ENCODE data around the gene C2orf78. TPM values are rescaled to one million over a fixed set of nuclear protein-coding genes. Genes with fewer than 3 reads are reported as not detected.

The C2orf78 gene
- polyA plus RNA-seq, 1 donor from 2014 or later, result not detected

DNA sequence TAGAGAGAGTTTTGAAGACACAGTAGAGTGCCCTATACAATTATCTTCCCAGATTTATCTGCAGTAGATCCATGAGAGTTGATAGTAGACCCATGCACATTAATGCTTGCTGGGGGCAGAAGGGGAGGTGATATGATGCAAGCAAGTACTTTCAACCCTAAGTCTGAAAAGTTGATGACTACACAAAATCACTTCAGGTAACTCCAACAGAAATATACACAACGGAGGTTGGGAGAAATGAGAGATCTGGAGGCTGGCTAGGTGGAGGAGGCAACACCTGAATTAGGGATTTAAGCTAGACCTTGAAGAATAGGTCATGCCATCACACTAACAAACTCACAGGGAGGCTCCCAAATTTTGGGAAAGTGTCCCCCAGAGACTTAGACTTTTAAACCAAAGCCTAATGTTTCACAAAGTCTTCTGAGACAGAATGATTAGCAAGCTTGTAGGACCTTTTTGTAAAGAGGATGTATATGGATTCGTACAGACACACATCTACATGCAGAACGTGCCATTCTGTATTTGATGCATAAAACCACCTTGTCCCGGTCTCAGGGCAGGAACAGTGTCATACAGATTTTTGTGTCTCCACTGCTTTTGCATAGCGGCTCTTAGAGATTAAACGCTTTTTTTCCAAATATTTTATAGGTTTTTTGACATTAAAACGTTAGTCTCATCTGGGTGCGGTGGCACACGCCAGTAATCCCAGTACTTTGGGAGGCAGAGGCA is 43.8 kb downstream of the C2orf78 start:
- Histone ChIP-seq H3K27ac (ENCODE audit: low read length) (no peak overlapping the region), H2AFZ (ENCODE audit: low read depth, low read length) (peak overlapping the region; percentile 51), H3K4me3 (ENCODE audit: low read length) (peak overlapping the region; percentile 76)

DNA sequence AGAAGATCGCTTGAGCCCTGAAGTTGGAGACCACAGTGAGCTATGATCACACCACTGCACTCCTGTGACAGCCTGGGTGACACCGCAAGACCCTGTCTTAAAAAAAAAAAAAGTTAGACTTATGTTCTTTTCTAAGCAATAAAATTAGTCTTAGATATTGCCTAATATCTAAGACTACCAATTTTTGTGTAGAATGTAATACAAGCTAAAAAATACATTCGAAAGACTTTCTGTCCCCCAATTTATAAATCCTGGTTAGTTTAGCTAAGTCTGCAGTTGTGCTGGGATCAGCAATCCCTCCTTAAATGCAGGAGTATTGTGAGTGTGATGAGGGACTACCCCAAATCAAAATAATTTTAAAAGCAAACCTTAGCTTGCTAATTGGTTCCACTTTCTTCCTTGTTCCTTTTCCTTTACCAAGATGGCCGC is 44.4 kb downstream of the C2orf78 start:
- H3K9me3 ChIP-seq (ENCODE audit: low read length), result no peaks in the 10 kb centered on the region
- H3K4me2 ChIP-seq (ENCODE audit: low read length), result peak overlapping the region; percentile 54
- H4K20me1 ChIP-seq (ENCODE audit: insufficient read depth), result no peaks in the 10 kb centered on the region
- peaks cover 3% of the 10 kb centered on the region for H3K36me3 ChIP-seq (ENCODE audit: insufficient read depth, low read length)
- no peak overlapping the region for H3K27ac ChIP-seq (ENCODE audit: low read length)
- H3K4me3 ChIP-seq (ENCODE audit: low read length), result peak overlapping the region; percentile 76
- no peak for TF ChIP-seq POLR2AphosphoS5 (IDR thresholded peaks at IDR 0.05)
- TF ChIP-seq TAF1 (IDR thresholded peaks at IDR 0.05; ENCODE audit: low read depth), result no peak
- TF ChIP-seq MXI1 (conservative IDR thresholded peaks at IDR 0.05; ENCODE audit: poor library complexity, severe bottlenecking), result no peak
- peaks cover 21% of the 10 kb centered on the region for H3K79me2 ChIP-seq (replicated peaks; ENCODE audit: insufficient read depth, low read length)
- H3K9ac ChIP-seq (ENCODE audit: low read length), result no peak overlapping the region
- H2AFZ ChIP-seq (ENCODE audit: low read depth, low read length), result peak overlapping the region; percentile 51
- H3F3A ChIP-seq (ENCODE audit: insufficient read depth, low read length, poor library complexity, severe bottlenecking), result no peaks in the 10 kb centered on the region
- no peaks in the 10 kb centered on the region for H3K27me3 ChIP-seq (ENCODE audit: insufficient read depth, low read depth, low read length)
- no peaks in the 10 kb centered on the region for H3K9me2 ChIP-seq (ENCODE audit: insufficient read depth, low read length)

More for the DNA sequence above, 43.8 kb downstream of the C2orf78 start:
- Histone ChIP-seq H3K9me3 (ENCODE audit: low read length) (no peaks in the 10 kb centered on the region), H3K27me3 (ENCODE audit: insufficient read depth, low read depth, low read length) (no peaks in the 10 kb centered on the region), H3K79me2 (replicated peaks; ENCODE audit: insufficient read depth, low read length) (peaks cover 21% of the 10 kb centered on the region), H4K20me1 (ENCODE audit: insufficient read depth) (no peaks in the 10 kb centered on the region), H3K4me2 (ENCODE audit: low read length) (no peak overlapping the region), H3K36me3 (ENCODE audit: insufficient read depth, low read length) (no peaks in the 10 kb centered on the region), H3K9me2 (ENCODE audit: insufficient read depth, low read length) (no peaks in the 10 kb centered on the region), H3F3A (ENCODE audit: insufficient read depth, low read length, poor library complexity, severe bottlenecking) (no peaks in the 10 kb centered on the region), H3K9ac (ENCODE audit: low read length) (no peak overlapping the region)
- TF ChIP-seq SMC3 (conservative IDR thresholded peaks at IDR 0.05; ENCODE audit: poor library complexity), result no peak
- TF ChIP-seq EZH2 (IDR thresholded peaks at IDR 0.05; ENCODE audit: borderline replicate concordance, insufficient read depth, low read length, poor library complexity, severe bottlenecking), result no peak
- no peak for TF ChIP-seq RAD21 (conservative IDR thresholded peaks at IDR 0.05)
- TF ChIP-seq, protein P1, sequence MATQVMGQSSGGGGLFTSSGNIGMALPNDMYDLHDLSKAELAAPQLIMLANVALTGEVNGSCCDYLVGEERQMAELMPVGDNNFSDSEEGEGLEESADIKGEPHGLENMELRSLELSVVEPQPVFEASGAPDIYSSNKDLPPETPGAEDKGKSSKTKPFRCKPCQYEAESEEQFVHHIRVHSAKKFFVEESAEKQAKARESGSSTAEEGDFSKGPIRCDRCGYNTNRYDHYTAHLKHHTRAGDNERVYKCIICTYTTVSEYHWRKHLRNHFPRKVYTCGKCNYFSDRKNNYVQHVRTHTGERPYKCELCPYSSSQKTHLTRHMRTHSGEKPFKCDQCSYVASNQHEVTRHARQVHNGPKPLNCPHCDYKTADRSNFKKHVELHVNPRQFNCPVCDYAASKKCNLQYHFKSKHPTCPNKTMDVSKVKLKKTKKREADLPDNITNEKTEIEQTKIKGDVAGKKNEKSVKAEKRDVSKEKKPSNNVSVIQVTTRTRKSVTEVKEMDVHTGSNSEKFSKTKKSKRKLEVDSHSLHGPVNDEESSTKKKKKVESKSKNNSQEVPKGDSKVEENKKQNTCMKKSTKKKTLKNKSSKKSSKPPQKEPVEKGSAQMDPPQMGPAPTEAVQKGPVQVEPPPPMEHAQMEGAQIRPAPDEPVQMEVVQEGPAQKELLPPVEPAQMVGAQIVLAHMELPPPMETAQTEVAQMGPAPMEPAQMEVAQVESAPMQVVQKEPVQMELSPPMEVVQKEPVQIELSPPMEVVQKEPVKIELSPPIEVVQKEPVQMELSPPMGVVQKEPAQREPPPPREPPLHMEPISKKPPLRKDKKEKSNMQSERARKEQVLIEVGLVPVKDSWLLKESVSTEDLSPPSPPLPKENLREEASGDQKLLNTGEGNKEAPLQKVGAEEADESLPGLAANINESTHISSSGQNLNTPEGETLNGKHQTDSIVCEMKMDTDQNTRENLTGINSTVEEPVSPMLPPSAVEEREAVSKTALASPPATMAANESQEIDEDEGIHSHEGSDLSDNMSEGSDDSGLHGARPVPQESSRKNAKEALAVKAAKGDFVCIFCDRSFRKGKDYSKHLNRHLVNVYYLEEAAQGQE (IDR thresholded peaks at IDR 0.05; ENCODE audit: borderline replicate concordance), result no peak
- TF ChIP-seq, protein P2, sequence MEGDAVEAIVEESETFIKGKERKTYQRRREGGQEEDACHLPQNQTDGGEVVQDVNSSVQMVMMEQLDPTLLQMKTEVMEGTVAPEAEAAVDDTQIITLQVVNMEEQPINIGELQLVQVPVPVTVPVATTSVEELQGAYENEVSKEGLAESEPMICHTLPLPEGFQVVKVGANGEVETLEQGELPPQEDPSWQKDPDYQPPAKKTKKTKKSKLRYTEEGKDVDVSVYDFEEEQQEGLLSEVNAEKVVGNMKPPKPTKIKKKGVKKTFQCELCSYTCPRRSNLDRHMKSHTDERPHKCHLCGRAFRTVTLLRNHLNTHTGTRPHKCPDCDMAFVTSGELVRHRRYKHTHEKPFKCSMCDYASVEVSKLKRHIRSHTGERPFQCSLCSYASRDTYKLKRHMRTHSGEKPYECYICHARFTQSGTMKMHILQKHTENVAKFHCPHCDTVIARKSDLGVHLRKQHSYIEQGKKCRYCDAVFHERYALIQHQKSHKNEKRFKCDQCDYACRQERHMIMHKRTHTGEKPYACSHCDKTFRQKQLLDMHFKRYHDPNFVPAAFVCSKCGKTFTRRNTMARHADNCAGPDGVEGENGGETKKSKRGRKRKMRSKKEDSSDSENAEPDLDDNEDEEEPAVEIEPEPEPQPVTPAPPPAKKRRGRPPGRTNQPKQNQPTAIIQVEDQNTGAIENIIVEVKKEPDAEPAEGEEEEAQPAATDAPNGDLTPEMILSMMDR (IDR thresholded peaks at IDR 0.05; ENCODE audit: poor library complexity, severe bottlenecking), result no peak
- no peak for TF ChIP-seq MXI1 (conservative IDR thresholded peaks at IDR 0.05; ENCODE audit: poor library complexity, severe bottlenecking)
- no peak for TF ChIP-seq POLR2AphosphoS5 (IDR thresholded peaks at IDR 0.05)
- no peak for TF ChIP-seq EP300 (conservative IDR thresholded peaks at IDR 0.05; ENCODE audit: poor library complexity, severe bottlenecking)
- no peak for TF ChIP-seq TAF1 (IDR thresholded peaks at IDR 0.05; ENCODE audit: low read depth)
